GM11168 (cell line): Measurements from ENCODE around the gene C10orf143.
"Not testable (repeated sequence)": the region's sequence is repeated elsewhere in the genome, so short reads cannot be mapped to it uniquely, and the experiment has no call there.

Experiments used
- in situ Hi-C: fragments of 300-500 bp; cut with MboI; formaldehyde crosslinking; loops from one replicate; pipeline ENCODE4 v1.12.0; 2022; ENCODE audit warnings: low sequenced_read_pairs; ENCODE audit not compliant: unreplicated experiment

C10orf143 gene

DNA sequence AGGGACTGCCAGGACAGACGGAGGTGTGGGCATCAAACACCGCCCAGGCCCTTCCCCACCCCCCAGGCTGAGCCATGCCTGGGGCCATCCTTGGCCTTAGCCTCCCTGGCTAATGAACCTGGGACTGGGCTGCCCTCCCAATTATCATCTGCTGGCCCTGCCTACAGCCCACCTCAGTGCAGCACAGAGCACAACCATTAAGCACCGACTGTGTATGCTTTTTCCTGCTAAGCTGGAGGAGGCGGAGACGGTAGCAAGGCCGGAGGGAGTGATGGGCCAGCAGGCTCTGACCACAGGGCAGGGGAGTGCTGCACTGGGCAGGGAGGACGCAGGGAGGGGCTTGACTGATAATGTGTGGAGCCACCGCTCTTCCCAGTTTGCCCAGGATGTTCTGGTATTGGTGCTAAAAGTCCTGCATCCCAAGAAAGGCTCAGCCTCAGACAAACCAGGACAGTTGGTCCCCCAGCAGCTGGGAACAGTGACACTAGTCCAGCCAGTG is 72.0 kb downstream of the C10orf143 start:
- in situ Hi-C loops: no loop called here

GRCh38 chr10:130038019-130038555 is 72.5 kb downstream of the C10orf143 start:
- in situ Hi-C loops: no loop called here

GRCh38 chr10:130037169-130037661 is 73.4 kb downstream of the C10orf143 start:
- in situ Hi-C loops: no loop called here

DNA sequence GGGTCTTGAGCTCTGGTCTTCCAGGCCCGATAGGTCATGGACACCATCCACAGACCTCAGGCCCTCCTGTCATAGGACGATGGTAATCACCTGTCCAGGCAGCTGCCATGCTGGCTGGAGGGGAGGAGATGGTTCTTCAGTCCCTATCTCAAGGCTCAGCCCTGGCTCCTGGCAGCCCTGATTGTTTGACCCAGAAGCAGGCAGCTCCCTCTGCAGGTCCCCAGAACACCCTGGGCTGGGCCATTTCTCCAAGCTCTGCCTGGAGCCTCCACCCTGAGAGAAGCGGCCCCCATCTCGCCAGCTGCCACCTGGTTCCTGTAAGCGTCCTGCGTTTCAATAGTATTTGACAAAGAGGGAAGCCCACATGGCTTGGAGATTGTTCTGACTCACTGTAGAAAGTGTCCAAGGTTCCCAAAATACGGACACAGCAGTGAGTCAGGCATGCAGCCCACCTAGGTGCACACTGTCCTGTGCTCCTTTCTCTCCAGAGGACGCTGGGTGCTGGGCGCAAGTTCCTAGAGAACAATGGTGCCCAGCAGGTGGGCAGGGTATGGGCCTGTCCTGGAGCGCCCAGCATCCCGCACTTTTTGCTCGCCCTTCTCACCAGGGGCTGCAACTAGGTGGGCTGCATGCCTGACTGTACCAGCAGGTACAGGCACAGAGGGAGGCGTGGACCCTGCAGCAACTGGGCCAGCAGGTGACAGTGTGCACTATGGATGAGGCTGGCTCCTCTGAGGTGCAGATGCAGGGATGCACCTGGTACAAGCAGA is 74.1 kb downstream of the C10orf143 start:
- in situ Hi-C loops: no loop called here

- in situ Hi-C loops: no loop called here
These were observed 81.4 kb downstream of the C10orf143 start for GRCh38 chr10:130029209-130029608.

GRCh38 chr10:130028465-130028819 is 82.2 kb downstream of the C10orf143 start:
- in situ Hi-C loops: no loop called here

DNA sequence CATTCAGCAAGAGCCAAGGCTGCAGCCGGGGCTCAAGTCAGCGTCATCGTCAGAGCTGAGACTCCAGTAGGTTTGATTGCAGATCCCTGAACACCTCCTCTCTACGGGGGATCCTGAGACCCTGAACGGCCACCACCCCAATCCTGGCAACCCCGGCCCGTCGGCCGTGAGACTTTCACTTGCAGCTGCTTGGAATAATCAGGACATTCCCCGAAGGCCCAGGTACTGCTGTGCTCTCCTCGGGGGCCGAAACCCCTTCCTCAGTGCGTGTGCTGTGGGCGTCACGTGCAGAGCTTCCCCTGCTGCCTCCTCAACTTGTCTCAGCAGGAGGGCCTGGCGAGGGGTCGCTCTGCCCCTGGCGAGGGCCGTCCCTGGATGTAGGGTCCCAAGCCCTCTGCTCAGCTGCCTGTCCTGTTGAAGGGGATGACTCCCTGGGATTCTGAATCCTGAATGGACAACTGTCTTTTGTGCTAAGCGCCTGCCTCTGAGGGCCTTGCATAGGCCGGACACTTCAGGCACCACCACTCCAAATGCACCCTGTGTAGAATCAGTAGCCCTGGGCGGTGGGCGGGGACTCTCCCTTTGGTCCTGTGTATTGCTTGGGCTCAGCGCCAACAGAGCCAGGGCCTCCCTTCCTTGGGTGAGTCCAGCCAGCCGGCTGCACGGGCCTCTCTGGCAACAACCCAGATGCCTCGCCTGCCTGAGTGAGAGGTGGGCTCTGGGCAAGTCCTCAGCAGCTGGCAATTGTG is 82.7 kb downstream of the C10orf143 start:
- in situ Hi-C loops: no loop called here

DNA sequence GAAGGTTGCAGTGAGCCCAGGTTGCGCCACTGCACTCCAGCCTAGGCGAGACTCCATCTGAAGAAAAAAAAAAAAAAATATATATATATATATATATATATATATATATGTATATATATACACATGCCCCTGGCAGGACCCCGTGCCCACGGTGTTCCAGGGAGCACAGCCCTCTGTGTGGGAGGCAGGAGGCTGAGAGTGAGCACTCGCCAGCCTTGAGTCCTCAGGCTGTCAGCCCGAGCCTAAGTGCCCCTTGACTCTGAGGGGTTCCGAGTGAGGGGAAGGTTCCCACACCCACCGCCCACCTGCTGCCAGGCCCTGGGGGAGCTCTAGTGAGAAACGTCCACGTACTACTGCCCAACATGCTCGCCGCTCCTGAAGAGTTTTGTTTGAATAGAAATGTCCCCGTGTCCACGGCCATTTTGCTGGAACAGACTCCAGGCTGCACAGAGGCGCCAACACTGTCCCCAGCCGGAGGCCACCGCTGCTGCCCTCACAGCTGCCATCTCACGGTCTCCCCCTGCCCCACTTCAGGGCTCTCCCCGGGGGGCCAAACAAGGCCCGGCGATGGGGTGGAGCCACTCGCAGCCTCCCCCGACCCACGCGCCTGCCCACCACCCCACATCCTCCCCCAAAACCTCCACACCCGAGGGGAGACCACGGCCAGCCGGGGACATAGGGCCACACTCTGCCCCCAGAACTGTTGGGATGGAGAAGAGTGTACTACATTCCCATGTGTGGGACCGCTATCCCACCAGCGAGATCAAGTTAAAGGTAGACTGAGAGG is 83.8 kb downstream of the C10orf143 start:
- in situ Hi-C loops: no loop called here

GRCh38 chr10:130025811-130026485 is 84.7 kb downstream of the C10orf143 start:
- in situ Hi-C loops: no loop called here

GRCh38 chr10:130025326-130025725 is 85.3 kb downstream of the C10orf143 start:
- in situ Hi-C loops: no loop called here

DNA sequence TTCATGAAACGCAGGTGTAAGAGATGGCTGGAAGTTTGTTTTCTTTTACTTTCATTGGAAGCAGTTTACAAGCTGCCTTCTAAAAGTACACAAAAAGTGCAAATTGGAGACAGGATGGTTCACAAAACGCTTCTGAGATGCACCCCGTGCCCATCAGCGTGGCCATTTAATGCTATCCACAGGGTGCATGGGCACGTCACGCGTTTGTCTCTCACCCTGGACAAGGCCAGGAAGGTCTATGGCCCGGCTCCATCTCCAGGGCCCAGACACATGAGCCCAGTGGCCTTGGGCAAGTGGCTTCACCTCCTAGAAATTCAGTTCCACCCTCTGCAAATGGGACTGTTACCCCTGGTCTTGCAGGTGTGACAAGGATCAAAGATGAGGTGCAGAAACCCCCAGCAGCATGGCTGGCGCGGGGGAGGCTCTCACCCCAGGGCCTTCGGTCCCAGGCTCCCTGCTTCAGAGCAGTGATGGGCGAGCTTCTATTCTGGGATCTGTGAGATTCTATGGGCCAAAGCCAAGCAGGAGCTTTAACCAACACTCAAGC is 85.8 kb downstream of the C10orf143 start:
- in situ Hi-C loops: no loop called here

- in situ Hi-C loops: not testable (repeated sequence)
These were observed 86.3 kb downstream of the C10orf143 start for GRCh38 chr10:130024326-130024725.

DNA sequence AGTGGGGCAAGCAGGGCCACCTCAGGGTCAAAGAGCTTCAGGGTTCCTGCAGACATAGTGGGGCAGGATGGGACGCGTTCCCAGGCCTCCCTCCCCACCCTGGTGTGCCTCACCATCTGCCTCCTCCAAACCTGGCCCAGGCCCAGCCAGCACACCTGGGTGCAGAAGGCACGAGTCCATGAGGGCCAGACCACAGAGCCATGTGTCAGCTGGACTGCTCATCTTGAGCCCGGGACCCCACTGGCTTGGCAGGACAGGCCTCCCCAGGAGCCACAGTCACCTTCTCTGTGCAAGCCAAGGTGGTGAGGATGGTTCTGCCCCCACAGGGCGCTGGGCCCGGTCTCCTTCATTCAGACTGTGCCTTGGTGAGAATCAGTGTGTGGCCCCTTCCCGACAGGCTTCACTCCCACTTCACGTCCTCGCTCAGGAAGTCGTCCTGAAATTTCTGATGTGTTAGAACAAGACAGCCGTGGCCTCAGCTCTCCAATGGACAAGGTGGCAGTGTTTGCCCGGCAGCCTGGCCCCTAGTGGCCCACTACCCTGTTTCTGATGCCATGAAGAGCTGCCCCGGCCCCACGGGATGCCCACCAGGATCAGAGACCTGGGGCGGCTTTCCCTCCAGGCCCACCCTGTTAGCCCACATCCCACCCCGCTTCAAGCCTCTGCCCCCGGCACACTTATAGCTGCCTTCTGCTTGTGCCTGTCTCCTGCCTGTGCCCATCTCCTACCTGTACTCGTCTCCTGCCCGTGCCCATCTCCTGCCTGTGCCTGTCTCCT is 87.0 kb downstream of the C10orf143 start:
- in situ Hi-C loops: no loop called here

- in situ Hi-C loops: no loop called here
These were observed 87.9 kb downstream of the C10orf143 start for GRCh38 chr10:130022511-130023299.

- in situ Hi-C loops: no loop called here
These were observed 88.5 kb downstream of the C10orf143 start for GRCh38 chr10:130022086-130022485.

DNA sequence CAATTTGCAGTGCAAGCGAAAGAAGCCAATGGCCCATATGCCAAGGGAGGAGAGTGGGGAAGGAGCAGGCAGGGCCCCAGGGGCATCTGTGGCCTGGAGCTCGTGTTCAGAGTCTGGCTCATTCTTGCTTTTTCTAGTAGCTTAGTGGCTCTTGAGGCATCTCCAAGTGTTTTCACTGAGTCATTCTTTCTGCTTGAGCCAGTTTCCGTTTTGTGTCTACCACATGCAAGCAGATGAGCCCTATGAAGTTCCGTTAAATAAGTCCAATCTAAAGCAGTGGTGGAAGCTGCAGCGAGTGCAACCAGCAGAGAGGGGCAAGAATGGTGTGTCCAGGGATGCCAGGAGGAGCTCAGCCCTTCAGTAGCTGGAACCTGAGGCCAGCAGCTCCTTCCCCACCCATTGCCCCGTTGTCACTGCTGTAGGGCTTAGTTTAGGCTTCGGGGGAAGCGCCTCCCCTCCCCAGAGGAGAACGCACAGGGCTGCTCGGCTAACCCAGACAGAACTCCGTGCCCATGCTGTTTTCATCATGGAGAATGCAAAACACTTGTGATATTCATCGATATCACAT is 89.2 kb downstream of the C10orf143 start:
- in situ Hi-C loops: no loop called here

- in situ Hi-C loops: no loop called here
These were observed 89.8 kb downstream of the C10orf143 start for GRCh38 chr10:130020651-130021382.
